K562 (cell line): ENCODE results near the gene SOX30. TPM values are rescaled to one million over a fixed set of nuclear protein-coding genes. Genes with fewer than 3 reads are reported as not detected.

Experiments used
- ATAC-seq: fragments of 200-7000 bp; cut with Tn5 transposase; 3 replicates; pipeline ENCODE4 v1.9.1; 2020; ENCODE audit warnings: moderate library complexity
- BruUV-seq: library from RNA; stranded (reverse); fragments of 400-500 nt; replicated peaks from 2 replicates; lab custom pipeline; 2021; lab: Mats Ljungman, UMichigan
- CTCF ChIA-PET: fragments of 300-600 bp; formaldehyde crosslinking; extraction: SDS; loops from one replicate; lab custom pipeline; 2021; ENCODE audit warnings: low intra/inter-chr PET ratio; lab: Yijun Ruan, JAX
- POLR2A ChIA-PET: fragments of 300-600, 350-650 bp; sonication (Branson Sonifier 250); formaldehyde crosslinking; extraction: SDS; loops from one replicate; lab custom pipeline; 2021; ENCODE audit warnings: antibody characterized with exemption, inconsistent platforms; lab: Yijun Ruan, JAX
- DNase-seq, 4 experiments: peaks; one replicate each; pipeline versions ENCODE4 v3.0.0 to v3.0.0-alpha.2; 2011 to 2018; ENCODE audit warnings: low spot score in 3 of 4, mixed read lengths in 3 of 4; ENCODE audit errors: extremely low read depth in 1 of 4
- FAIRE-seq: peaks from 2 replicates; lab custom pipeline; 2011; peaks lifted over from hg19 to GRCh38; lab: Jason Lieb, UNC
- H2AFZ ChIP-seq: 2 replicates; pipeline ENCODE4 v1.6.0; 2011; ENCODE audit warnings: low read depth, low read length, control low read depth, inconsistent platforms
- H3K27ac ChIP-seq: fragments of 200-600 bp; 3 replicates; pipeline ENCODE4 v1.8.0; 2011; ENCODE audit warnings: low read depth, mild to moderate bottlenecking, control low read depth, inconsistent platforms, low read length, moderate library complexity, mixed read lengths; ENCODE audit errors: extremely low read depth
- H3K27me3 ChIP-seq, 2 experiments: fragments of 300-600 bp in 1 of 2; 2 replicates in 1 of 2; 3 replicates in 1 of 2; pipeline versions ENCODE4 v1.6.0 to v1.8.0; 2011; ENCODE audit warnings: inconsistent platforms in 2 of 2, low read length in 2 of 2, mild to moderate bottlenecking in 1 of 2, mixed read lengths in 1 of 2, moderate library complexity in 1 of 2; ENCODE audit not compliant: control insufficient read depth in 2 of 2, insufficient read depth in 2 of 2
- H3K36me3 ChIP-seq: fragments of 300-600 bp; 3 replicates; pipeline ENCODE4 v1.8.0; 2011; ENCODE audit warnings: mild to moderate bottlenecking, low read length, inconsistent platforms; ENCODE audit not compliant: control insufficient read depth, insufficient read depth
- H3K4me1 ChIP-seq, 2 experiments: fragments of 200-600 bp in 1 of 2; replicated peaks in 1 of 2; 2 replicates in 1 of 2; 3 replicates in 1 of 2; pipeline versions ENCODE4 v1.5.1 to v1.8.0; 2011; ENCODE audit warnings: inconsistent platforms in 2 of 2, low read length in 2 of 2, mild to moderate bottlenecking in 1 of 2, mixed read lengths in 1 of 2, moderate library complexity in 1 of 2; ENCODE audit not compliant: control insufficient read depth in 2 of 2, insufficient read depth in 2 of 2
- H3K4me2 ChIP-seq: 2 replicates; pipeline ENCODE4 v1.6.1; 2011; ENCODE audit warnings: low read length, control low read depth, inconsistent platforms, mixed read lengths; ENCODE audit not compliant: insufficient read depth
- H3K4me3 ChIP-seq: fragments of 200-600 bp; sonication (generic), shearing (Covaris generic); 2 replicates; pipeline ENCODE4 v1.5.1; 2016; ENCODE audit warnings: control low read depth, inconsistent platforms
- H3K79me2 ChIP-seq: fragments of 200-600 bp; 3 replicates; pipeline ENCODE4 v1.8.0; 2011; ENCODE audit warnings: low read length, inconsistent platforms; ENCODE audit not compliant: control insufficient read depth, insufficient read depth
- H3K9ac ChIP-seq, 2 experiments: 2 replicates each; pipeline versions ENCODE4 v1.6.0 to v1.6.1; 2011; ENCODE audit warnings: low read depth in 2 of 2, low read length in 2 of 2, control low read depth in 1 of 2, inconsistent platforms in 1 of 2, mild to moderate bottlenecking in 1 of 2, mixed read lengths in 1 of 2; ENCODE audit not compliant: insufficient read depth in 1 of 2
- H3K9me1 ChIP-seq: one replicate; pipeline ENCODE4 v1.6.0; 2011; ENCODE audit warnings: inconsistent platforms, mild to moderate bottlenecking, low read length, moderate library complexity; ENCODE audit not compliant: control insufficient read depth, insufficient read depth
- H3K9me3 ChIP-seq: replicated peaks from 2 replicates; pipeline ENCODE4 v1.5.1; 2011; ENCODE audit warnings: low read depth, low read length, inconsistent platforms; ENCODE audit not compliant: control insufficient read depth, insufficient read depth
- H4K20me1 ChIP-seq: replicated peaks from 2 replicates; pipeline ENCODE4 v1.6.1; 2011; ENCODE audit warnings: low read length, inconsistent platforms, mixed read lengths; ENCODE audit not compliant: control insufficient read depth, insufficient read depth
- BDP1 ChIP-seq: IDR thresholded peaks from 3 replicates; pipeline ENCODE4 v1.6.1; 2011; ENCODE audit not compliant: insufficient read length, insufficient read depth
- E2F5 ChIP-seq: sonication (generic); formaldehyde crosslinking; IDR thresholded peaks from 2 replicates; pipeline ENCODE4 v1.8.0; 2022; ENCODE audit warnings: mild to moderate bottlenecking, missing genetic modification reagents
- ETV1 ChIP-seq: fragments of 450-650 bp; conservative IDR thresholded peaks from 2 replicates; pipeline ENCODE4 v1.6.1; 2016; ENCODE audit warnings: missing genetic modification characterization, control low read depth, low read depth, missing compliant biosample characterization
- HMBOX1 ChIP-seq: sonication (generic); IDR thresholded peaks from 2 replicates; pipeline ENCODE4 v1.6.1; 2016
- MECOM ChIP-seq: fragments of 250-450 bp; sonication (Bioruptor Pico); IDR thresholded peaks from 2 replicates; pipeline ENCODE4 v1.8.0; 2022; ENCODE audit warnings: inconsistent platforms
- SMAD3 ChIP-seq: fragments of 450-650 bp; formaldehyde crosslinking; conservative IDR thresholded peaks from 2 replicates; pipeline ENCODE4 v1.4.0; 2020; ENCODE audit warnings: mild to moderate bottlenecking
- SMARCC2 ChIP-seq: fragments of 450-650 bp; IDR thresholded peaks from 2 replicates; pipeline ENCODE4 v1.6.1; 2017; ENCODE audit warnings: antibody characterized with exemption, moderate library complexity, mild to moderate bottlenecking, low read depth
- SRF ChIP-seq, 2 experiments: fragments of 250-450, 450-650 bp in 1 of 2; sonication (Bioruptor Pico) in 1 of 2; sonication (generic) in 1 of 2; formaldehyde crosslinking; IDR thresholded peaks; 2 replicates each; pipeline versions ENCODE4 v1.5.0 to v1.5.1; 2020 to 2022; ENCODE audit warnings: mild to moderate bottlenecking in 1 of 2, missing genetic modification reagents in 1 of 2
- TAF7 ChIP-seq: fragments of 450-650 bp; IDR thresholded peaks from 2 replicates; pipeline ENCODE4 v1.6.1; 2016; ENCODE audit warnings: missing genetic modification characterization, missing compliant biosample characterization
- ZNF174 ChIP-seq: fragments of 250-450 bp; sonication (Bioruptor Pico); IDR thresholded peaks from 2 replicates; pipeline ENCODE4 v1.4.0; 2020; ENCODE audit warnings: mild to moderate bottlenecking
- ZNF3 ChIP-seq: fragments of 250-450 bp; sonication (Bioruptor Pico); IDR thresholded peaks from 2 replicates; pipeline ENCODE4 v1.5.0; 2021; ENCODE audit warnings: mild to moderate bottlenecking, moderate library complexity
- WGBS: fragments of 100-300 bp; shearing (Covaris generic); methylation state at CpG from one replicate; pipeline ENCODE4 v1.1.6; 2016; ENCODE audit warnings: low coverage, mixed read lengths; ENCODE audit not compliant: insufficient coverage; ENCODE audit errors: missing lambda C conversion rate; 5-methylcytosine and 5-hydroxymethylcytosine counted together
- in situ Hi-C: fragments of 300-500 bp; cut with MboI; formaldehyde crosslinking; loops from 4 replicates; pipeline ENCODE4 v1.15.0; 2018; ENCODE audit warnings: inconsistent platforms, mixed read lengths
- intact Hi-C: fragments of 100-400 bp; cut with micrococcal nuclease; formaldehyde crosslinking; loops from 2 replicates; pipeline ENCODE4 v1.14.2; 2022
- polyA plus RNA-seq, 8 experiments: library from polyadenylated mRNA; depleted of rRNA in 4 of 8; stranded (reverse) in 5 of 8; unstranded in 3 of 8; fragments of >200 nt; fragmentation: Nextera tagmentation in 2 of 8; fragmentation: Illumina TruSeq in 1 of 8; extraction: Ambion mirVana in 2 of 8; extraction: Trizol in 1 of 8; gene quantifications; 2 replicates each; pipeline versions ENCODE4 v1.2.1 to v1.2.3, GENCODE V29; 2011 to 2014; ENCODE audit warnings: inconsistent platforms in 1 of 8, missing spikeins in 1 of 8
- total RNA-seq, 7 experiments: library from RNA; depleted of rRNA in 6 of 7; stranded (reverse); fragments of >200 nt in 6 of 7; fragmentation: Illumina TruSeq in 2 of 7; extraction: Trizol in 2 of 7; gene quantifications; 2 replicates each; pipeline versions ENCODE4 v1.2.1 to v1.2.3, GENCODE V29; 2011 to 2021; ENCODE audit warnings: low replicate concordance in 1 of 7
- TF ChIP-seq, protein P1 (sequence below): fragments of 450-650 bp; IDR thresholded peaks from one replicate; pipeline ENCODE4 v1.6.1; 2018; ENCODE audit warnings: mild to moderate bottlenecking, moderate library complexity; ENCODE audit not compliant: partially characterized antibody
- TF ChIP-seq, protein P2 (sequence below): fragments of 250-450 bp; sonication (Bioruptor Pico); IDR thresholded peaks from 2 replicates; pipeline ENCODE4 v1.5.1; 2021; ENCODE audit warnings: mild to moderate bottlenecking

SOX30 gene
- total and polyA plus RNA-seq, 9 of the 15 experiments (the other 6 are each of a cell fraction or from before 2014, with no cell fraction given): not detected

GRCh38 chr5:157681048-157681447 is 28.8 kb upstream of the SOX30 start (continued):
- TF ChIP-seq E2F5 (CRISPR knock-in tag): no peak
- TF ChIP-seq ZNF174: no peak
- no peak for TF ChIP-seq ETV1
- TF ChIP-seq BDP1: no peak
- TF ChIP-seq HMBOX1: no peak
- TF ChIP-seq TAF7 (tag): no peak

DNA sequence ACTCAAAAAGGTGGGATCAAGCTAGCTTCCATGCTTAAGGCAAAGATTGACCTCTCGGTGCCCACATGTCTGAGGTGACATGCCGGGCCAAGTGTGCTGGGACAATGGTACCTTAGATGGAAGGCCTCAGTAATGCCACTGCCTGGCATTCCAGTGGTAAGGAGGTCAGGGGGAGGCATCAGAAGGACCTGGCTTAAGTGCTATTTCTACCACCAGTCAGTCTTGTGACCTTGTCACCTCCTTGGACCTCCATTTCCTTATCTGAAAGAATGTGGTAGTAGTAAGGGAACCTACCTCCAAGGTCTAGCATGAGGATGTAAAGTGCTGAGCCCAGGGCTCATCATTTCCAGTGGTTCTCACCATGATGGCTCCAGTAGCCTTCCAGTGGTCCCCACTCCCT is 28.0 kb upstream of the SOX30 start:
- Histone ChIP-seq H3K36me3 (no peaks in the 10 kb centered on the region), H3K9ac (no peak overlapping the region), H3K9me3 (no peaks in the 10 kb centered on the region), H3K27ac (no peak overlapping the region), H3K4me3 (no peak overlapping the region), H3K27me3 (peaks cover 10 to 34% of the 10 kb centered on the region in 2 experiments), H3K4me2 (no peak overlapping the region), H4K20me1 (no peaks in the 10 kb centered on the region), H2AFZ (no peak overlapping the region), H3K9me1 (no peaks in the 10 kb centered on the region), H3K79me2 (no peaks in the 10 kb centered on the region), H3K4me1 (no peaks in the 10 kb centered on the region)
- no peak for ATAC-seq
- in situ Hi-C loops (no loop called here), intact Hi-C loops (no loop called here)
- BruUV-seq: no TSS peak
- whole genome bisulfite sequencing: 0% methylated on average over 2 of the region's 2 CpGs
- no peak for TF ChIP-seq MECOM
- TF ChIP-seq, protein P1, sequence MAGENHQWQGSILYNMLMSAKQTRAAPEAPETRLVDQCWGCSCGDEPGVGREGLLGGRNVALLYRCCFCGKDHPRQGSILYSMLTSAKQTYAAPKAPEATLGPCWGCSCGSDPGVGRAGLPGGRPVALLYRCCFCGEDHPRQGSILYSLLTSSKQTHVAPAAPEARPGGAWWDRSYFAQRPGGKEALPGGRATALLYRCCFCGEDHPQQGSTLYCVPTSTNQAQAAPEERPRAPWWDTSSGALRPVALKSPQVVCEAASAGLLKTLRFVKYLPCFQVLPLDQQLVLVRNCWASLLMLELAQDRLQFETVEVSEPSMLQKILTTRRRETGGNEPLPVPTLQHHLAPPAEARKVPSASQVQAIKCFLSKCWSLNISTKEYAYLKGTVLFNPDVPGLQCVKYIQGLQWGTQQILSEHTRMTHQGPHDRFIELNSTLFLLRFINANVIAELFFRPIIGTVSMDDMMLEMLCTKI: no peak
- TF ChIP-seq, protein P2, sequence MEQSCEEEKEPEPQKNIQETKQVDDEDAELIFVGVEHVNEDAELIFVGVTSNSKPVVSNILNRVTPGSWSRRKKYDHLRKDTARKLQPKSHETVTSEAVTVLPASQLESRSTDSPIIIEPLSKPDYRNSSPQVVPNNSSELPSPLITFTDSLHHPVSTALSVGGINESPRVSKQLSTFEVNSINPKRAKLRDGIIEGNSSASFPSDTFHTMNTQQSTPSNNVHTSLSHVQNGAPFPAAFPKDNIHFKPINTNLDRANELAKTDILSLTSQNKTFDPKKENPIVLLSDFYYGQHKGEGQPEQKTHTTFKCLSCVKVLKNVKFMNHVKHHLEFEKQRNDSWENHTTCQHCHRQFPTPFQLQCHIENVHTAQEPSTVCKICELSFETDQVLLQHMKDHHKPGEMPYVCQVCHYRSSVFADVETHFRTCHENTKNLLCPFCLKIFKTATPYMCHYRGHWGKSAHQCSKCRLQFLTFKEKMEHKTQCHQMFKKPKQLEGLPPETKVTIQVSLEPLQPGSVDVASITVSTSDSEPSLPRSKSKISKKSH (CRISPR knock-in tag): no peak
- no peak for TF ChIP-seq ZNF3 (CRISPR knock-in tag)
- no peak for TF ChIP-seq SMAD3 (CRISPR knock-in tag)
- TF ChIP-seq SRF (CRISPR knock-in tag; IDR thresholded peaks at IDR 0.05): no peak
- TF ChIP-seq SMARCC2: no peak
- no peak for FAIRE-seq
- no peak for DNase-seq
- ChIA-PET POLR2A (no interaction called here), CTCF (no interaction called here)
